HFFc6 (cell line): ENCODE data around the gene GPR157. TPM values are rescaled to one million over a fixed set of nuclear protein-coding genes. Genes with fewer than 3 reads are reported as not detected.

ENCODE experiments used
- DNase-seq: peaks from one replicate; pipeline ENCODE4 v3.0.0-alpha.2; 2018
- H3K27ac Mint-ChIP-seq: 2 replicates; pipeline ENCODE4 v1.8.0; 2020; ENCODE audit warnings: mild to moderate bottlenecking, mixed read lengths
- H3K27me3 Mint-ChIP-seq: 2 replicates; pipeline ENCODE4 v1.8.0; 2021; ENCODE audit warnings: mild to moderate bottlenecking, moderate library complexity, mixed read lengths; ENCODE audit not compliant: insufficient read depth
- H3K36me3 Mint-ChIP-seq: 2 replicates; pipeline ENCODE4 v1.8.0; 2021; ENCODE audit warnings: low read depth, mixed read lengths
- H3K4me1 Mint-ChIP-seq: 2 replicates; pipeline ENCODE4 v1.8.0; 2020; ENCODE audit warnings: low read depth, mixed read lengths
- H3K4me3 Mint-ChIP-seq: 2 replicates; pipeline ENCODE4 v1.8.0; 2020; ENCODE audit warnings: mild to moderate bottlenecking, moderate library complexity, mixed read lengths
- H3K9me3 Mint-ChIP-seq: 2 replicates; pipeline ENCODE4 v1.8.0; 2020; ENCODE audit warnings: mild to moderate bottlenecking, mixed read lengths
- total RNA-seq, 6 experiments: library from RNA; stranded (reverse); fragmentation: NEBNext Ultra II Directional; extraction: Animal tissue kit (Norgen Biotek cat#: 25700); gene quantifications; 2 replicates in 1 of 6; 3 replicates in 5 of 6; pipeline ENCODE4 v1.2.3, GENCODE V29; 2021
- TF ChIP-seq, protein P1 (sequence below): fragments of 200-600 bp; sonication (generic); IDR thresholded peaks from 2 replicates; pipeline ENCODE4 v1.5.0; 2021; ENCODE audit warnings: antibody characterized with exemption, mild to moderate bottlenecking

The GPR157 gene
- total RNA-seq, 6 experiments from 2014 or later: 8.2 to 11.1 (median 9.7) TPM

GRCh38 chr1:9111357-9111691, 17.6 kb downstream of the GPR157 start:
- Mint-ChIP-seq H3K36me3 (no peaks in the 10 kb centered on the region), H3K4me3 (no peak overlapping the region), H3K4me1 (0 out of 2 replicates have a peak, but pooled peaks cover 5% of the 10 kb centered on the region), H3K27me3 (peaks cover 5% of the 10 kb centered on the region), H3K9me3 (no peaks in the 10 kb centered on the region), H3K27ac (no peak overlapping the region)
- TF ChIP-seq, protein P1, sequence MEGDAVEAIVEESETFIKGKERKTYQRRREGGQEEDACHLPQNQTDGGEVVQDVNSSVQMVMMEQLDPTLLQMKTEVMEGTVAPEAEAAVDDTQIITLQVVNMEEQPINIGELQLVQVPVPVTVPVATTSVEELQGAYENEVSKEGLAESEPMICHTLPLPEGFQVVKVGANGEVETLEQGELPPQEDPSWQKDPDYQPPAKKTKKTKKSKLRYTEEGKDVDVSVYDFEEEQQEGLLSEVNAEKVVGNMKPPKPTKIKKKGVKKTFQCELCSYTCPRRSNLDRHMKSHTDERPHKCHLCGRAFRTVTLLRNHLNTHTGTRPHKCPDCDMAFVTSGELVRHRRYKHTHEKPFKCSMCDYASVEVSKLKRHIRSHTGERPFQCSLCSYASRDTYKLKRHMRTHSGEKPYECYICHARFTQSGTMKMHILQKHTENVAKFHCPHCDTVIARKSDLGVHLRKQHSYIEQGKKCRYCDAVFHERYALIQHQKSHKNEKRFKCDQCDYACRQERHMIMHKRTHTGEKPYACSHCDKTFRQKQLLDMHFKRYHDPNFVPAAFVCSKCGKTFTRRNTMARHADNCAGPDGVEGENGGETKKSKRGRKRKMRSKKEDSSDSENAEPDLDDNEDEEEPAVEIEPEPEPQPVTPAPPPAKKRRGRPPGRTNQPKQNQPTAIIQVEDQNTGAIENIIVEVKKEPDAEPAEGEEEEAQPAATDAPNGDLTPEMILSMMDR: no peak
- no peak for DNase-seq

DNA sequence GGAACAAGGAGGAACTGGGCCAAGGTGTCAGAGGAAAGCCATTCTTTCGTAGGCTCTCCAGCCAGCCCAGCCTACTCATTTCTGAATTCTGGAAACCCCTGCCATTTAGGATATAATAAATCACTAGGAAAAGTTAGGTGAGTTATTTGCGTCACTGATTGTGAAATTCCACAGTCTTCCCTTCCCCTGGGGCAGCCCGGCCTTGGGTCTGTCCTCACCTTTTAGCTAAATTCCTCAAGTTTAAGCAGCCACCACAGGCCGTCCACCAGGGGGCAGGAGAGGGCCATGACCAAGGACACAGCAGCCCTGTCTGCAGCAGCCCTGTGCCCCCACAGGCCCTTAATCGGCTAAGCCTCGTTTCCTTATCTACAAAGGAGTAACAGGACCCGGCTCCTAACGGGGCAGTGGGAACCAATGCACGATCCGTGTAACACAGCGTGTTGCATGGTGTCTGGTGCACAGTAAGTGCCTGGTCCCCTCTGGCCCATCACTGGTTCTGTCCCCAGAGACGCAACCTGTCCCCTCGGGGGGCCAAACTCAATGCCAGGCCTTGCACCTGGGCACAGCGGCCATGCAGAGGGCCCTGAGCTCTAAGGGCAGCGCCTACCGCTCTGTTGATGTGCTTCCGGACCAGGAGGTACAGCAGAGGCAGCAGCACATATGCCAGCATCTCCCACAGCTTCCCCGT, 18.1 kb downstream of the GPR157 start:
- DNase-seq: peak; percentile 63
- Mint-ChIP-seq H3K4me1 (0 out of 2 replicates have a peak, but pooled peaks cover 5% of the 10 kb centered on the region), H3K4me3 (no peak overlapping the region), H3K27me3 (peaks cover 6% of the 10 kb centered on the region), H3K27ac (no peak overlapping the region), H3K9me3 (no peaks in the 10 kb centered on the region), H3K36me3 (no peaks in the 10 kb centered on the region)
- TF ChIP-seq, protein P1: peak; percentile 98

GRCh38 chr1:9108056-9108665, 20.7 kb downstream of the GPR157 start:
- Mint-ChIP-seq H3K27me3 (peaks cover 6% of the 10 kb centered on the region; the same call in 1 of the 2 replicates), H3K9me3 (no peaks in the 10 kb centered on the region), H3K27ac (no peak overlapping the region), H3K4me1 (0 out of 2 replicates have a peak, but pooled peaks cover 5% of the 10 kb centered on the region), H3K4me3 (no peak overlapping the region), H3K36me3 (no peaks in the 10 kb centered on the region)
- no peak for DNase-seq
- TF ChIP-seq, protein P1: no peak

GRCh38 chr1:9107136-9107535, 21.8 kb downstream of the GPR157 start:
- Mint-ChIP-seq H3K27ac (no peak overlapping the region), H3K4me1 (0 out of 2 replicates have a peak, but pooled peaks cover 5% of the 10 kb centered on the region), H3K9me3 (no peaks in the 10 kb centered on the region), H3K4me3 (no peak overlapping the region), H3K27me3 (peaks cover 3% of the 10 kb centered on the region; the same call in 1 of the 2 replicates), H3K36me3 (no peaks in the 10 kb centered on the region)
- no peak for DNase-seq
- TF ChIP-seq, protein P1: no peak

DNA sequence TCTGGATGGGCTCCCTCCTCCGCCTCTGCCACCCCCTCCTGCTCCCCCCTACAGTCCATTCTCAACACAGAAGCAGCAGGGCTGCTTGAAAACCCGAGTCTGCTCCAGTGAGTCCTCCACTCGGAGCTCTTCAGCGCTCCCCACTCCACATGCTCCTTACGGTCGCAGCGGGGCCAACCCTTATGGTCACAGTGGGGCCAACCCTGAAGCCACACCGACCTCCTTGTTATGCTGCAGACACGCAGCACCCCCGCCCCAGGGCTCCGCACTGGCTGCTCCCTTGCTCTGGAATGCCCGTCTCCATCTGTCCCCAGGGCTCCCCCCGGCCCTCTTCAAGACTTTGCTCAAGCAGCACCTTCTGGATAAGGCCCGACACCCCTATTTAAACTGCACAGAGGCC, 22.6 kb downstream of the GPR157 start:
- H3K27me3 Mint-ChIP-seq: peaks cover 3% of the 10 kb centered on the region; the same call in 1 of the 2 replicates
- TF ChIP-seq, protein P1: no peak
- no peak overlapping the region for H3K27ac Mint-ChIP-seq
- no peaks in the 10 kb centered on the region for H3K9me3 Mint-ChIP-seq
- H3K4me3 Mint-ChIP-seq: no peak overlapping the region
- H3K36me3 Mint-ChIP-seq: no peaks in the 10 kb centered on the region
- DNase-seq: no peak
- H3K4me1 Mint-ChIP-seq: 0 out of 2 replicates have a peak, but pooled peaks cover 5% of the 10 kb centered on the region
